GM12865 (cell line): ENCODE measurements around the gene PRR12.

Source experiments
- DNase-seq: peaks from one replicate; pipeline ENCODE4 v3.0.0; 2010; ENCODE audit warnings: low read depth
- H3K4me3 ChIP-seq: 2 replicates; pipeline ENCODE4 v1.5.1; 2011; ENCODE audit warnings: mild to moderate bottlenecking, low read depth, low read length, control low read depth
- TF ChIP-seq, protein P1 (sequence below): IDR thresholded peaks from 2 replicates; pipeline ENCODE4 v1.5.1; 2011; ENCODE audit warnings: low read length, control low read depth, low read depth, inconsistent platforms; ENCODE audit not compliant: insufficient read depth; ENCODE audit errors: missing control alignments

The PRR12 gene

GRCh38 chr19:49589502-49589905 lies 1.5 kb upstream of the PRR12 start:
- no peak overlapping the region for H3K4me3 ChIP-seq
- TF ChIP-seq, protein P1, sequence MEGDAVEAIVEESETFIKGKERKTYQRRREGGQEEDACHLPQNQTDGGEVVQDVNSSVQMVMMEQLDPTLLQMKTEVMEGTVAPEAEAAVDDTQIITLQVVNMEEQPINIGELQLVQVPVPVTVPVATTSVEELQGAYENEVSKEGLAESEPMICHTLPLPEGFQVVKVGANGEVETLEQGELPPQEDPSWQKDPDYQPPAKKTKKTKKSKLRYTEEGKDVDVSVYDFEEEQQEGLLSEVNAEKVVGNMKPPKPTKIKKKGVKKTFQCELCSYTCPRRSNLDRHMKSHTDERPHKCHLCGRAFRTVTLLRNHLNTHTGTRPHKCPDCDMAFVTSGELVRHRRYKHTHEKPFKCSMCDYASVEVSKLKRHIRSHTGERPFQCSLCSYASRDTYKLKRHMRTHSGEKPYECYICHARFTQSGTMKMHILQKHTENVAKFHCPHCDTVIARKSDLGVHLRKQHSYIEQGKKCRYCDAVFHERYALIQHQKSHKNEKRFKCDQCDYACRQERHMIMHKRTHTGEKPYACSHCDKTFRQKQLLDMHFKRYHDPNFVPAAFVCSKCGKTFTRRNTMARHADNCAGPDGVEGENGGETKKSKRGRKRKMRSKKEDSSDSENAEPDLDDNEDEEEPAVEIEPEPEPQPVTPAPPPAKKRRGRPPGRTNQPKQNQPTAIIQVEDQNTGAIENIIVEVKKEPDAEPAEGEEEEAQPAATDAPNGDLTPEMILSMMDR: no peak
- DNase-seq: no peak

- TF ChIP-seq, protein P1: no peak
- peak; percentile 98 for DNase-seq
- peak overlapping the region; percentile 76 for H3K4me3 ChIP-seq
These were observed 661 bp upstream of the PRR12 start for GRCh38 chr19:49590071-49590970.

- TF ChIP-seq, protein P1: no peak
- H3K4me3 ChIP-seq: peak overlapping the region; percentile 76
- peak; percentile 58 for DNase-seq
These were observed 926 bp downstream of the PRR12 start for GRCh38 chr19:49591731-49592485.

GRCh38 chr19:49592486-49593232 lies 1.7 kb downstream of the PRR12 start:
- H3K4me3 ChIP-seq: peak overlapping the region; percentile 76
- TF ChIP-seq, protein P1: no peak
- DNase-seq: peak; percentile 45

- peak; percentile 95 for DNase-seq
- TF ChIP-seq, protein P1: no peak
- H3K4me3 ChIP-seq: peak overlapping the region; percentile 76
These were observed 2.5 kb downstream of the PRR12 start for GRCh38 chr19:49593233-49594113.
